NCI-H1930 (cell line): ENCODE results near the gene DAD1.
"Not testable (repeated sequence)": the region's sequence is repeated elsewhere in the genome, so short reads cannot be mapped to it uniquely, and the experiment has no call there.

Source experiments
- DNase-seq, 2 experiments: peaks; one replicate each; lab custom pipeline; 2025; lab: John Stamatoyannopoulos, UW

DAD1 gene

GRCh38 chr14:22552001-22552826 lies 36.8 kb downstream of the DAD1 start:
- no peak for DNase-seq

- DNase-seq = no peak
Measured at GRCh38 chr14:22551605-22551997, 37.4 kb downstream of the DAD1 start.

GRCh38 chr14:22549981-22550673 lies 38.9 kb downstream of the DAD1 start:
- DNase-seq = no peak

- no peak for DNase-seq
Measured at GRCh38 chr14:22549324-22549962, 39.6 kb downstream of the DAD1 start.

GRCh38 chr14:22547948-22548750 lies 40.9 kb downstream of the DAD1 start:
- DNase-seq = no peak

GRCh38 chr14:22547313-22547947 lies 41.6 kb downstream of the DAD1 start:
- DNase-seq = no peak

- DNase-seq = no peak
Measured at GRCh38 chr14:22546722-22547071, 42.3 kb downstream of the DAD1 start.

GRCh38 chr14:22545842-22546721 lies 42.9 kb downstream of the DAD1 start:
- no peak for DNase-seq

GRCh38 chr14:22544881-22545420 lies 44.1 kb downstream of the DAD1 start:
- no peak for DNase-seq

- no peak for DNase-seq
Measured at GRCh38 chr14:22544406-22544805, 44.6 kb downstream of the DAD1 start.

- DNase-seq = not testable (repeated sequence)
Measured at GRCh38 chr14:22543570-22544357, 45.3 kb downstream of the DAD1 start.

- no peak for DNase-seq
Measured at GRCh38 chr14:22542360-22542759, 46.7 kb downstream of the DAD1 start.

GRCh38 chr14:22541721-22542120 lies 47.3 kb downstream of the DAD1 start:
- DNase-seq = no peak

GRCh38 chr14:22540811-22541360 lies 48.1 kb downstream of the DAD1 start:
- DNase-seq = no peak

- no peak for DNase-seq
Measured at GRCh38 chr14:22540293-22540692, 48.7 kb downstream of the DAD1 start.

GRCh38 chr14:22539831-22540230 lies 49.2 kb downstream of the DAD1 start:
- DNase-seq = no peak

GRCh38 chr14:22538671-22539228 lies 50.3 kb downstream of the DAD1 start:
- DNase-seq = no peak

GRCh38 chr14:22537436-22538310 lies 51.4 kb downstream of the DAD1 start:
- no peak for DNase-seq
